GM23338 (cell line): Measurements from ENCODE around the gene AP1S1. TPM values are rescaled to one million over a fixed set of nuclear protein-coding genes. Genes with fewer than 3 reads are reported as not detected.

ENCODE experiments used
- ATAC-seq: fragments of 200-7000 bp; cut with Tn5 transposase; 3 replicates; pipeline ENCODE4 v1.9.1; 2020
- DNase-seq: peaks from one replicate; pipeline ENCODE4 v3.0.0-alpha.2; 2015; ENCODE audit warnings: low spot score
- H2AFZ ChIP-seq: fragments of 200-600 bp; sonication (generic); 2 replicates; pipeline ENCODE4 v1.8.0; 2016; ENCODE audit warnings: antibody characterized with exemption, mild to moderate bottlenecking, moderate library complexity
- H3F3A ChIP-seq: fragments of 200-600 bp; sonication (generic); replicated peaks from 2 replicates; pipeline ENCODE4 v1.8.0; 2017; ENCODE audit warnings: antibody characterized with exemption, mixed run types, low read depth
- H3K27ac ChIP-seq: fragments of 200-600 bp; sonication (generic); 2 replicates; pipeline ENCODE4 v1.6.1; 2016; ENCODE audit warnings: low read depth
- H3K27me3 ChIP-seq: fragments of 200-600 bp; sonication (generic); 2 replicates; pipeline ENCODE4 v1.8.0; 2016; ENCODE audit warnings: mild to moderate bottlenecking, mixed run types, moderate library complexity; ENCODE audit not compliant: insufficient read depth
- H3K36me3 ChIP-seq: fragments of 200-600 bp; sonication (generic); 2 replicates; pipeline ENCODE4 v1.8.0; 2016; ENCODE audit warnings: mild to moderate bottlenecking; ENCODE audit not compliant: insufficient read depth
- H3K4me1 ChIP-seq: fragments of 200-600 bp; sonication (generic); 2 replicates; pipeline ENCODE4 v1.8.0; 2016; ENCODE audit warnings: mild to moderate bottlenecking, moderate library complexity; ENCODE audit not compliant: insufficient read depth
- H3K4me2 ChIP-seq: fragments of 200-600 bp; sonication (generic); 2 replicates; pipeline ENCODE4 v1.7.1; 2017; ENCODE audit warnings: mixed run types
- H3K4me3 ChIP-seq: fragments of 200-600 bp; sonication (generic); 2 replicates; pipeline ENCODE4 v1.6.1; 2016; ENCODE audit warnings: mixed run types
- H3K79me2 ChIP-seq: fragments of 200-600 bp; sonication (generic); replicated peaks from 2 replicates; pipeline ENCODE4 v1.8.0; 2017; ENCODE audit warnings: mild to moderate bottlenecking; ENCODE audit not compliant: insufficient read depth
- H3K9me2 ChIP-seq: fragments of 200-600 bp; sonication (generic); 2 replicates; pipeline ENCODE4 v1.8.0; 2017; ENCODE audit not compliant: insufficient read depth
- H4K20me1 ChIP-seq: fragments of 200-600 bp; sonication (generic); replicated peaks from 2 replicates; pipeline ENCODE4 v1.8.0; 2017; ENCODE audit warnings: mild to moderate bottlenecking; ENCODE audit not compliant: insufficient read depth
- H3K27ac Mint-ChIP-seq: 2 replicates; pipeline ENCODE4 v1.8.0; 2020; ENCODE audit warnings: inconsistent platforms, mild to moderate bottlenecking, moderate library complexity, mixed read lengths
- H3K27me3 Mint-ChIP-seq: 3 replicates; pipeline ENCODE4 v1.8.0; 2022; ENCODE audit warnings: low read depth, mild to moderate bottlenecking, moderate library complexity, mixed read lengths, inconsistent platforms; ENCODE audit not compliant: insufficient read depth, poor library complexity
- H3K36me3 Mint-ChIP-seq: 3 replicates; pipeline ENCODE4 v1.8.0; 2021; ENCODE audit warnings: low read depth, mild to moderate bottlenecking, inconsistent platforms, moderate library complexity, mixed read lengths
- H3K4me1 Mint-ChIP-seq: 3 replicates; pipeline ENCODE4 v1.8.0; 2020; ENCODE audit warnings: mild to moderate bottlenecking, inconsistent platforms, mixed read lengths
- H3K4me3 Mint-ChIP-seq: 3 replicates; pipeline ENCODE4 v1.8.0; 2021; ENCODE audit warnings: moderate library complexity, mild to moderate bottlenecking, inconsistent platforms, mixed read lengths
- H3K9me3 Mint-ChIP-seq: 3 replicates; pipeline ENCODE4 v1.8.0; 2020; ENCODE audit warnings: moderate library complexity, mild to moderate bottlenecking, inconsistent platforms, mixed read lengths
- CREB1 ChIP-seq: fragments of 250-450 bp; sonication (Bioruptor Pico); IDR thresholded peaks from 2 replicates; pipeline ENCODE4 v1.5.0; 2020; ENCODE audit warnings: low read depth, mild to moderate bottlenecking, moderate library complexity
- EZH2 ChIP-seq: fragments of 200-600 bp; sonication (generic); IDR thresholded peaks from one replicate; pipeline ENCODE4 v1.8.0; 2017; ENCODE audit warnings: antibody characterized with exemption, mild to moderate bottlenecking, low read depth; ENCODE audit not compliant: unreplicated experiment
- EZH2phosphoT487 ChIP-seq: fragments of 200-600 bp; sonication (generic); IDR thresholded peaks from one replicate; pipeline ENCODE4 v1.8.1; 2018; ENCODE audit warnings: antibody characterized with exemption; ENCODE audit not compliant: unreplicated experiment
- JUNB ChIP-seq: IDR thresholded peaks from one replicate; pipeline ENCODE4 v1.6.1; 2016; ENCODE audit warnings: antibody characterized with exemption; ENCODE audit not compliant: unreplicated experiment
- NANOG ChIP-seq: IDR thresholded peaks from 2 replicates; pipeline ENCODE4 v1.6.1; 2016; ENCODE audit warnings: antibody characterized with exemption, borderline replicate concordance
- POLR2AphosphoS5 ChIP-seq: IDR thresholded peaks from 2 replicates; pipeline ENCODE4 v1.6.1; 2016; ENCODE audit warnings: antibody characterized with exemption, low read depth
- STAT1 ChIP-seq: IDR thresholded peaks from one replicate; pipeline ENCODE4 v1.6.1; 2016; ENCODE audit warnings: antibody characterized with exemption; ENCODE audit not compliant: unreplicated experiment
- ZNF114 ChIP-seq: fragments of 250-450 bp; sonication (Bioruptor Pico); IDR thresholded peaks from 2 replicates; pipeline ENCODE4 v1.5.0; 2020; ENCODE audit warnings: mild to moderate bottlenecking, moderate library complexity
- ZNF331 ChIP-seq: fragments of 250-450 bp; sonication (Bioruptor Pico); IDR thresholded peaks from 2 replicates; pipeline ENCODE4 v1.5.0; 2020; ENCODE audit warnings: low read depth, mild to moderate bottlenecking, moderate library complexity
- polyA plus RNA-seq: library from polyadenylated mRNA; unstranded; fragments of >200 nt; fragmentation: Nextera tagmentation; extraction: Ambion mirVana; gene quantifications from 2 replicates; pipeline ENCODE4 v1.2.1, GENCODE V29; 2016
- total RNA-seq: library from RNA; depleted of rRNA; stranded (reverse); fragments of >200 nt; shearing (Covaris generic); gene quantifications from 2 replicates; pipeline ENCODE4 v1.2.3, GENCODE V29; 2014
- TF ChIP-seq, protein P1 (sequence below), 2 experiments: fragments of 200-600 bp in 1 of 2; sonication (generic) in 1 of 2; conservative IDR thresholded peaks; 2 replicates each; pipeline versions ENCODE4 v1.5.1 to v1.6.1; 2016 to 2017; ENCODE audit warnings: antibody characterized with exemption in 2 of 2, low read depth in 2 of 2, mild to moderate bottlenecking in 2 of 2, moderate library complexity in 1 of 2
- TF ChIP-seq, protein P2 (sequence below): IDR thresholded peaks from one replicate; pipeline ENCODE4 v1.6.1; 2018; ENCODE audit warnings: antibody characterized with exemption; ENCODE audit not compliant: unreplicated experiment
- TF ChIP-seq, protein P3 (sequence below): fragments of 250-450 bp; sonication (Bioruptor Pico); IDR thresholded peaks from 2 replicates; pipeline ENCODE4 v1.5.0; 2020; ENCODE audit warnings: mild to moderate bottlenecking, moderate library complexity
- TF ChIP-seq, protein P4 (sequence below): IDR thresholded peaks from 2 replicates; pipeline ENCODE4 v1.6.1; 2016; ENCODE audit warnings: antibody characterized with exemption

AP1S1 gene
- total and polyA plus RNA-seq, 2 experiments from 2014 or later = 11.5 to 60.6 TPM

DNA sequence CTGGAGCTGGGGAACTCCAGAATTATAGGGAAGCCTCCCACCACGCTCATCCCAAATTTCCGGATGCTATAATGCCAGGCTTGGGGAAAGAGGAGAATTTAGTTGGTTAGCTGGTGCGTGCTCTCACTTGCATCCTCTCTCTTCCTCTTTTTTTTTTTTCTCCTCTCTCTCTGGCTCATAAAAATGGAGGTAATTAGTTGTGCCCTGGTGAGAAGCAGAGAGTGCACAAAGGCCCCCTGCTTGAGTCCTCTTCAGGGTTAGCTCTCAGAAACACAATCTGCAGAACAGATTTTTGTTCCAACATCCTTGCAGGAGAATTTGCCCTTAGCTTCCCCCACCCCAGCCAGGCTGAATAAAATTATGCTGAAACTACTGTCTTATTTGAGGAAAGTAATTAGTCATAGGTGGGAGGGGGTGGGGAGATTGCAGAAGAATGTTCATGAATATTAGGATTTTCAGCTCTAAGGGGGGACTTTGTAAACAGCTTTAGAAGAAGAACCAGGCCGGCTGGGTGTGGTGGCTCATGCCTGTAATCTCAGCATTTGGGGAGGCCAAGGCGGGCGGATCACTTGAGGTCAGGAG, 19.8 kb upstream of the AP1S1 start:
- Histone ChIP-seq H3K4me3 (no peak overlapping the region), H3K27ac (no peak overlapping the region), H3K27me3 (no peaks in the 10 kb centered on the region), H3K9me2 (no peaks in the 10 kb centered on the region), H3K36me3 (no peaks in the 10 kb centered on the region), H3F3A (no peaks in the 10 kb centered on the region), H3K4me1 (peaks cover 15% of the 10 kb centered on the region), H2AFZ (peak overlapping the region; percentile 97), H3K4me2 (peak overlapping the region; percentile 45; the same call in 1 of the 2 replicates), H4K20me1 (no peaks in the 10 kb centered on the region), H3K79me2 (no peaks in the 10 kb centered on the region)
- H3K4me3 Mint-ChIP-seq = peak overlapping the region; percentile 5; the same call in 1 of the 3 replicates
- no peaks in the 10 kb centered on the region; the same call in 2 of the 3 replicates for H3K9me3 Mint-ChIP-seq
- peaks cover 15% of the 10 kb centered on the region for H3K27me3 Mint-ChIP-seq
- peaks cover 26% of the 10 kb centered on the region for H3K4me1 Mint-ChIP-seq
- H3K27ac Mint-ChIP-seq = 0 out of 2 replicates have a peak overlapping the region, but pooled peaks have one; percentile 34
- TF ChIP-seq ZNF114 (CRISPR knock-in tag) (no peak), ZNF331 (CRISPR knock-in tag) (no peak), POLR2AphosphoS5 (no peak), JUNB (no peak), EZH2 (no peak), CREB1 (no peak), EZH2phosphoT487 (no peak), STAT1 (no peak), NANOG (no peak)
- TF ChIP-seq, protein P1, sequence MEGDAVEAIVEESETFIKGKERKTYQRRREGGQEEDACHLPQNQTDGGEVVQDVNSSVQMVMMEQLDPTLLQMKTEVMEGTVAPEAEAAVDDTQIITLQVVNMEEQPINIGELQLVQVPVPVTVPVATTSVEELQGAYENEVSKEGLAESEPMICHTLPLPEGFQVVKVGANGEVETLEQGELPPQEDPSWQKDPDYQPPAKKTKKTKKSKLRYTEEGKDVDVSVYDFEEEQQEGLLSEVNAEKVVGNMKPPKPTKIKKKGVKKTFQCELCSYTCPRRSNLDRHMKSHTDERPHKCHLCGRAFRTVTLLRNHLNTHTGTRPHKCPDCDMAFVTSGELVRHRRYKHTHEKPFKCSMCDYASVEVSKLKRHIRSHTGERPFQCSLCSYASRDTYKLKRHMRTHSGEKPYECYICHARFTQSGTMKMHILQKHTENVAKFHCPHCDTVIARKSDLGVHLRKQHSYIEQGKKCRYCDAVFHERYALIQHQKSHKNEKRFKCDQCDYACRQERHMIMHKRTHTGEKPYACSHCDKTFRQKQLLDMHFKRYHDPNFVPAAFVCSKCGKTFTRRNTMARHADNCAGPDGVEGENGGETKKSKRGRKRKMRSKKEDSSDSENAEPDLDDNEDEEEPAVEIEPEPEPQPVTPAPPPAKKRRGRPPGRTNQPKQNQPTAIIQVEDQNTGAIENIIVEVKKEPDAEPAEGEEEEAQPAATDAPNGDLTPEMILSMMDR (conservative IDR thresholded peaks at IDR 0.05; ENCODE audit: low read depth in 2 of 2) = no peak
- TF ChIP-seq, protein P2, sequence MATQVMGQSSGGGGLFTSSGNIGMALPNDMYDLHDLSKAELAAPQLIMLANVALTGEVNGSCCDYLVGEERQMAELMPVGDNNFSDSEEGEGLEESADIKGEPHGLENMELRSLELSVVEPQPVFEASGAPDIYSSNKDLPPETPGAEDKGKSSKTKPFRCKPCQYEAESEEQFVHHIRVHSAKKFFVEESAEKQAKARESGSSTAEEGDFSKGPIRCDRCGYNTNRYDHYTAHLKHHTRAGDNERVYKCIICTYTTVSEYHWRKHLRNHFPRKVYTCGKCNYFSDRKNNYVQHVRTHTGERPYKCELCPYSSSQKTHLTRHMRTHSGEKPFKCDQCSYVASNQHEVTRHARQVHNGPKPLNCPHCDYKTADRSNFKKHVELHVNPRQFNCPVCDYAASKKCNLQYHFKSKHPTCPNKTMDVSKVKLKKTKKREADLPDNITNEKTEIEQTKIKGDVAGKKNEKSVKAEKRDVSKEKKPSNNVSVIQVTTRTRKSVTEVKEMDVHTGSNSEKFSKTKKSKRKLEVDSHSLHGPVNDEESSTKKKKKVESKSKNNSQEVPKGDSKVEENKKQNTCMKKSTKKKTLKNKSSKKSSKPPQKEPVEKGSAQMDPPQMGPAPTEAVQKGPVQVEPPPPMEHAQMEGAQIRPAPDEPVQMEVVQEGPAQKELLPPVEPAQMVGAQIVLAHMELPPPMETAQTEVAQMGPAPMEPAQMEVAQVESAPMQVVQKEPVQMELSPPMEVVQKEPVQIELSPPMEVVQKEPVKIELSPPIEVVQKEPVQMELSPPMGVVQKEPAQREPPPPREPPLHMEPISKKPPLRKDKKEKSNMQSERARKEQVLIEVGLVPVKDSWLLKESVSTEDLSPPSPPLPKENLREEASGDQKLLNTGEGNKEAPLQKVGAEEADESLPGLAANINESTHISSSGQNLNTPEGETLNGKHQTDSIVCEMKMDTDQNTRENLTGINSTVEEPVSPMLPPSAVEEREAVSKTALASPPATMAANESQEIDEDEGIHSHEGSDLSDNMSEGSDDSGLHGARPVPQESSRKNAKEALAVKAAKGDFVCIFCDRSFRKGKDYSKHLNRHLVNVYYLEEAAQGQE = no peak
- TF ChIP-seq, protein P3, sequence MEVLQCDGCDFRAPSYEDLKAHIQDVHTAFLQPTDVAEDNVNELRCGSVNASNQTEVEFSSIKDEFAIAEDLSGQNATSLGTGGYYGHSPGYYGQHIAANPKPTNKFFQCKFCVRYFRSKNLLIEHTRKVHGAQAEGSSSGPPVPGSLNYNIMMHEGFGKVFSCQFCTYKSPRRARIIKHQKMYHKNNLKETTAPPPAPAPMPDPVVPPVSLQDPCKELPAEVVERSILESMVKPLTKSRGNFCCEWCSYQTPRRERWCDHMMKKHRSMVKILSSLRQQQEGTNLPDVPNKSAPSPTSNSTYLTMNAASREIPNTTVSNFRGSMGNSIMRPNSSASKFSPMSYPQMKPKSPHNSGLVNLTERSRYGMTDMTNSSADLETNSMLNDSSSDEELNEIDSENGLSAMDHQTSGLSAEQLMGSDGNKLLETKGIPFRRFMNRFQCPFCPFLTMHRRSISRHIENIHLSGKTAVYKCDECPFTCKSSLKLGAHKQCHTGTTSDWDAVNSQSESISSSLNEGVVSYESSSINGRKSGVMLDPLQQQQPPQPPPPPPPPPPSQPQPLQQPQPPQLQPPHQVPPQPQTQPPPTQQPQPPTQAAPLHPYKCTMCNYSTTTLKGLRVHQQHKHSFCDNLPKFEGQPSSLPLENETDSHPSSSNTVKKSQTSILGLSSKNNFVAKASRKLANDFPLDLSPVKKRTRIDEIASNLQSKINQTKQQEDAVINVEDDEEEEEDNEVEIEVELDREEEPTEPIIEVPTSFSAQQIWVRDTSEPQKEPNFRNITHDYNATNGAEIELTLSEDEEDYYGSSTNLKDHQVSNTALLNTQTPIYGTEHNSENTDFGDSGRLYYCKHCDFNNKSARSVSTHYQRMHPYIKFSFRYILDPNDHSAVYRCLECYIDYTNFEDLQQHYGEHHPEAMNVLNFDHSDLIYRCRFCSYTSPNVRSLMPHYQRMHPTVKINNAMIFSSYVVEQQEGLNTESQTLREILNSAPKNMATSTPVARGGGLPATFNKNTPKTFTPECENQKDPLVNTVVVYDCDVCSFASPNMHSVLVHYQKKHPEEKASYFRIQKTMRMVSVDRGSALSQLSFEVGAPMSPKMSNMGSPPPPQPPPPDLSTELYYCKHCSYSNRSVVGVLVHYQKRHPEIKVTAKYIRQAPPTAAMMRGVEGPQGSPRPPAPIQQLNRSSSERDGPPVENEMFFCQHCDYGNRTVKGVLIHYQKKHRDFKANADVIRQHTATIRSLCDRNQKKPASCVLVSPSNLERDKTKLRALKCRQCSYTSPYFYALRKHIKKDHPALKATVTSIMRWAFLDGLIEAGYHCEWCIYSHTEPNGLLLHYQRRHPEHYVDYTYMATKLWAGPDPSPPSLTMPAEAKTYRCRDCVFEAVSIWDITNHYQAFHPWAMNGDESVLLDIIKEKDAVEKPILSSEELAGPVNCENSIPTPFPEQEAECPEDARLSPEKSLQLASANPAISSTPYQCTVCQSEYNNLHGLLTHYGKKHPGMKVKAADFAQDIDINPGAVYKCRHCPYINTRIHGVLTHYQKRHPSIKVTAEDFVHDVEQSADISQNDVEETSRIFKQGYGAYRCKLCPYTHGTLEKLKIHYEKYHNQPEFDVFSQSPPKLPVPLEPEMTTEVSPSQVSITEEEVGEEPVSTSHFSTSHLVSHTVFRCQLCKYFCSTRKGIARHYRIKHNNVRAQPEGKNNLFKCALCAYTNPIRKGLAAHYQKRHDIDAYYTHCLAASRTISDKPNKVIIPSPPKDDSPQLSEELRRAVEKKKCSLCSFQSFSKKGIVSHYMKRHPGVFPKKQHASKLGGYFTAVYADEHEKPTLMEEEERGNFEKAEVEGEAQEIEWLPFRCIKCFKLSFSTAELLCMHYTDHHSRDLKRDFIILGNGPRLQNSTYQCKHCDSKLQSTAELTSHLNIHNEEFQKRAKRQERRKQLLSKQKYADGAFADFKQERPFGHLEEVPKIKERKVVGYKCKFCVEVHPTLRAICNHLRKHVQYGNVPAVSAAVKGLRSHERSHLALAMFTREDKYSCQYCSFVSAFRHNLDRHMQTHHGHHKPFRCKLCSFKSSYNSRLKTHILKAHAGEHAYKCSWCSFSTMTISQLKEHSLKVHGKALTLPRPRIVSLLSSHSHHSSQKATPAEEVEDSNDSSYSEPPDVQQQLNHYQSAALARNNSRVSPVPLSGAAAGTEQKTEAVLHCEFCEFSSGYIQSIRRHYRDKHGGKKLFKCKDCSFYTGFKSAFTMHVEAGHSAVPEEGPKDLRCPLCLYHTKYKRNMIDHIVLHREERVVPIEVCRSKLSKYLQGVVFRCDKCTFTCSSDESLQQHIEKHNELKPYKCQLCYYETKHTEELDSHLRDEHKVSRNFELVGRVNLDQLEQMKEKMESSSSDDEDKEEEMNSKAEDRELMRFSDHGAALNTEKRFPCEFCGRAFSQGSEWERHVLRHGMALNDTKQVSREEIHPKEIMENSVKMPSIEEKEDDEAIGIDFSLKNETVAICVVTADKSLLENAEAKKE (CRISPR knock-in tag) = no peak
- TF ChIP-seq, protein P4, sequence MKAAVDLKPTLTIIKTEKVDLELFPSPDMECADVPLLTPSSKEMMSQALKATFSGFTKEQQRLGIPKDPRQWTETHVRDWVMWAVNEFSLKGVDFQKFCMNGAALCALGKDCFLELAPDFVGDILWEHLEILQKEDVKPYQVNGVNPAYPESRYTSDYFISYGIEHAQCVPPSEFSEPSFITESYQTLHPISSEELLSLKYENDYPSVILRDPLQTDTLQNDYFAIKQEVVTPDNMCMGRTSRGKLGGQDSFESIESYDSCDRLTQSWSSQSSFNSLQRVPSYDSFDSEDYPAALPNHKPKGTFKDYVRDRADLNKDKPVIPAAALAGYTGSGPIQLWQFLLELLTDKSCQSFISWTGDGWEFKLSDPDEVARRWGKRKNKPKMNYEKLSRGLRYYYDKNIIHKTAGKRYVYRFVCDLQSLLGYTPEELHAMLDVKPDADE = no peak
- ATAC-seq (no peak; the same call in 2 of the 3 replicates), DNase-seq (no peak)
- H3K36me3 Mint-ChIP-seq = no peaks in the 10 kb centered on the region
